ENCODE data around the gene MSLN.

- TF ChIP-seq, protein P1, sequence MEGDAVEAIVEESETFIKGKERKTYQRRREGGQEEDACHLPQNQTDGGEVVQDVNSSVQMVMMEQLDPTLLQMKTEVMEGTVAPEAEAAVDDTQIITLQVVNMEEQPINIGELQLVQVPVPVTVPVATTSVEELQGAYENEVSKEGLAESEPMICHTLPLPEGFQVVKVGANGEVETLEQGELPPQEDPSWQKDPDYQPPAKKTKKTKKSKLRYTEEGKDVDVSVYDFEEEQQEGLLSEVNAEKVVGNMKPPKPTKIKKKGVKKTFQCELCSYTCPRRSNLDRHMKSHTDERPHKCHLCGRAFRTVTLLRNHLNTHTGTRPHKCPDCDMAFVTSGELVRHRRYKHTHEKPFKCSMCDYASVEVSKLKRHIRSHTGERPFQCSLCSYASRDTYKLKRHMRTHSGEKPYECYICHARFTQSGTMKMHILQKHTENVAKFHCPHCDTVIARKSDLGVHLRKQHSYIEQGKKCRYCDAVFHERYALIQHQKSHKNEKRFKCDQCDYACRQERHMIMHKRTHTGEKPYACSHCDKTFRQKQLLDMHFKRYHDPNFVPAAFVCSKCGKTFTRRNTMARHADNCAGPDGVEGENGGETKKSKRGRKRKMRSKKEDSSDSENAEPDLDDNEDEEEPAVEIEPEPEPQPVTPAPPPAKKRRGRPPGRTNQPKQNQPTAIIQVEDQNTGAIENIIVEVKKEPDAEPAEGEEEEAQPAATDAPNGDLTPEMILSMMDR (conservative IDR thresholded peaks at IDR 0.05): no peak
- TF ChIP-seq ZFX (IDR thresholded peaks at IDR 0.05): no peak
Measured at GRCh38 chr16:716200-716568, 44.4 kb upstream of the MSLN start.
